HTR-8/SVneo (cell line): Measurements from ENCODE around the gene TUBB2B.
A peak's percentile ranks its signal among the peaks of the same experiment; 100 is the strongest.
"Not testable (repeated sequence)": the region's sequence is repeated elsewhere in the genome, so short reads cannot be mapped to it uniquely, and the experiment has no call there.

Experiments
- DNase-seq: peaks from one replicate; pipeline ENCODE4 v3.0.0; 2011; ENCODE audit warnings: low spot score, mixed read lengths; ENCODE audit not compliant: insufficient read length
- FAIRE-seq: peaks from 2 replicates; lab custom pipeline; 2011; peaks lifted over from hg19 to GRCh38; lab: Jason Lieb, UNC

TUBB2B gene

GRCh38 chr6:3258720-3259490 lies 31.5 kb upstream of the TUBB2B start, which contains the start of gene PSMG4:
PSMG4 (plus strand) TSS chr6:3258947; CDS start chr6:3259023, 76 bp downstream.
- DNase-seq (peak; percentile 94), FAIRE-seq (peak; percentile 93)

- FAIRE-seq (no peak), DNase-seq (no peak)
Measured at GRCh38 chr6:3258201-3258600, 30.7 kb upstream of the TUBB2B start.

GRCh38 chr6:3253597-3253961 lies 26.1 kb upstream of the TUBB2B start:
- no peak for DNase-seq
- no peak for FAIRE-seq

- FAIRE-seq (no peak), DNase-seq (no peak)
Measured at GRCh38 chr6:3252861-3253596, 25.6 kb upstream of the TUBB2B start.

- DNase-seq (no peak), FAIRE-seq (no peak)
Measured at GRCh38 chr6:3252369-3252768, 24.9 kb upstream of the TUBB2B start.

GRCh38 chr6:3251462-3252314 lies 24.2 kb upstream of the TUBB2B start:
- FAIRE-seq, result no peak
- DNase-seq, result peak; percentile 89

- no peak for FAIRE-seq
Measured at GRCh38 chr6:3250231-3250675, 22.8 kb upstream of the TUBB2B start.

GRCh38 chr6:3249821-3250220 lies 22.4 kb upstream of the TUBB2B start:
- FAIRE-seq, result no peak
- no peak for DNase-seq

More at GRCh38 chr6:3250231-3250675, 22.8 kb upstream of the TUBB2B start:
- DNase-seq, result no peak

GRCh38 chr6:3247255-3248146 lies 20.0 kb upstream of the TUBB2B start:
- FAIRE-seq, result no peak
- DNase-seq, result peak; percentile 64

- DNase-seq (no peak), FAIRE-seq (no peak)
Measured at GRCh38 chr6:3245216-3245615, 17.8 kb upstream of the TUBB2B start.

- not testable (repeated sequence) for FAIRE-seq
Measured at GRCh38 chr6:3244832-3245161, 17.3 kb upstream of the TUBB2B start.

GRCh38 chr6:3244003-3244831 lies 16.8 kb upstream of the TUBB2B start:
- DNase-seq (no peak), FAIRE-seq (no peak)

More at GRCh38 chr6:3244832-3245161, 17.3 kb upstream of the TUBB2B start:
- not testable (repeated sequence) for DNase-seq

GRCh38 chr6:3242768-3243167 lies 15.3 kb upstream of the TUBB2B start:
- DNase-seq (no peak), FAIRE-seq (no peak)

- not testable (repeated sequence) for FAIRE-seq, DNase-seq
Measured at GRCh38 chr6:3241745-3242144, 14.3 kb upstream of the TUBB2B start.

GRCh38 chr6:3240595-3240994 lies 13.1 kb upstream of the TUBB2B start:
- no peak for FAIRE-seq
- no peak for DNase-seq

GRCh38 chr6:3239110-3239830 lies 11.8 kb upstream of the TUBB2B start:
- FAIRE-seq (no peak), DNase-seq (no peak)

GRCh38 chr6:3237761-3238662 lies 10.6 kb upstream of the TUBB2B start:
- DNase-seq (no peak), FAIRE-seq (no peak)
